Measurements from ENCODE around the gene ST6GALNAC4. TPM values are rescaled to one million over a fixed set of nuclear protein-coding genes. Genes with fewer than 3 reads are reported as not detected.

Gene ST6GALNAC4
- total RNA-seq, 2 donors from 2014 or later: 25.4 to 66.5 TPM

DNA sequence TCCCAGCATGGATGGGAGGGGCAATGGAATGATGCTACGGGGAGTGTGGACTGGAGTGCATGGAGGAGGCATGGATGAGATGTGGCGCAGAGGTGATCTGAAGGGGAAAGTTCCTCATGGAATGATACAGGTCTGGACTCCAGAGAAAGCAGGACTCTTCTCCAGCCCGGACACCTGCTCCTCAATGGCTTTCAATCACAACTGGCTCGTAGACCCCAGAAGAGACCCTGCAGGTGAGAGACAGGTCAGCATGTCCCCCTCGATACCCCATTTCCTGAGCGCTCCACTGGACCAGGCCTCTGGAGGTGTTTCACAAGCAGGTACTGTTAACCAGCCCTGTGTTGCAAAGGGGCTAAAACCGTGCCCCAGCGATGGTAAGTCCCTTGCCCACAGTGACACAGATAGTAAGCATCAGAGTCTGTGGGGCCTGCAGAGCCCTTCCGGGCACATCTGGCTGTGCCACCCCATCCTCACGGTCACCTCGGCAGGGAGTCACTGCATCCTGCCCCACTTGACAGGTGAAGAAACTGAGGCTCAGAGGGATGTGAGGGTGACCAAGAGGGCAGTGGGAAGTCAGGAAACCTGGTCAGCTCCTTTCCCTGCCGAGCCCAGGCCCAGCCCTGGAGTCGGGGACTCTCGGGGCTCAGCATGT lies 26.3 kb upstream of the ST6GALNAC4 start:
- no peak for DNase-seq
- Histone ChIP-seq H3K27ac (no peak overlapping the region), H3K4me1 (no peaks in the 10 kb centered on the region), H3K9me3 (no peaks in the 10 kb centered on the region), H3K9ac (ENCODE audit: low read depth in 2 of 2, low read length in 2 of 2) (no peak overlapping the region), H3K4me3 (no peak overlapping the region), H3K36me3 (peaks cover 14% of the 10 kb centered on the region), H3K27me3 (no peaks in the 10 kb centered on the region)
- TF ChIP-seq, protein P1, sequence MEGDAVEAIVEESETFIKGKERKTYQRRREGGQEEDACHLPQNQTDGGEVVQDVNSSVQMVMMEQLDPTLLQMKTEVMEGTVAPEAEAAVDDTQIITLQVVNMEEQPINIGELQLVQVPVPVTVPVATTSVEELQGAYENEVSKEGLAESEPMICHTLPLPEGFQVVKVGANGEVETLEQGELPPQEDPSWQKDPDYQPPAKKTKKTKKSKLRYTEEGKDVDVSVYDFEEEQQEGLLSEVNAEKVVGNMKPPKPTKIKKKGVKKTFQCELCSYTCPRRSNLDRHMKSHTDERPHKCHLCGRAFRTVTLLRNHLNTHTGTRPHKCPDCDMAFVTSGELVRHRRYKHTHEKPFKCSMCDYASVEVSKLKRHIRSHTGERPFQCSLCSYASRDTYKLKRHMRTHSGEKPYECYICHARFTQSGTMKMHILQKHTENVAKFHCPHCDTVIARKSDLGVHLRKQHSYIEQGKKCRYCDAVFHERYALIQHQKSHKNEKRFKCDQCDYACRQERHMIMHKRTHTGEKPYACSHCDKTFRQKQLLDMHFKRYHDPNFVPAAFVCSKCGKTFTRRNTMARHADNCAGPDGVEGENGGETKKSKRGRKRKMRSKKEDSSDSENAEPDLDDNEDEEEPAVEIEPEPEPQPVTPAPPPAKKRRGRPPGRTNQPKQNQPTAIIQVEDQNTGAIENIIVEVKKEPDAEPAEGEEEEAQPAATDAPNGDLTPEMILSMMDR (IDR thresholded peaks at IDR 0.05): peak; percentile 12
- intact Hi-C loops (cut with DNase I): no loop called here

DNA sequence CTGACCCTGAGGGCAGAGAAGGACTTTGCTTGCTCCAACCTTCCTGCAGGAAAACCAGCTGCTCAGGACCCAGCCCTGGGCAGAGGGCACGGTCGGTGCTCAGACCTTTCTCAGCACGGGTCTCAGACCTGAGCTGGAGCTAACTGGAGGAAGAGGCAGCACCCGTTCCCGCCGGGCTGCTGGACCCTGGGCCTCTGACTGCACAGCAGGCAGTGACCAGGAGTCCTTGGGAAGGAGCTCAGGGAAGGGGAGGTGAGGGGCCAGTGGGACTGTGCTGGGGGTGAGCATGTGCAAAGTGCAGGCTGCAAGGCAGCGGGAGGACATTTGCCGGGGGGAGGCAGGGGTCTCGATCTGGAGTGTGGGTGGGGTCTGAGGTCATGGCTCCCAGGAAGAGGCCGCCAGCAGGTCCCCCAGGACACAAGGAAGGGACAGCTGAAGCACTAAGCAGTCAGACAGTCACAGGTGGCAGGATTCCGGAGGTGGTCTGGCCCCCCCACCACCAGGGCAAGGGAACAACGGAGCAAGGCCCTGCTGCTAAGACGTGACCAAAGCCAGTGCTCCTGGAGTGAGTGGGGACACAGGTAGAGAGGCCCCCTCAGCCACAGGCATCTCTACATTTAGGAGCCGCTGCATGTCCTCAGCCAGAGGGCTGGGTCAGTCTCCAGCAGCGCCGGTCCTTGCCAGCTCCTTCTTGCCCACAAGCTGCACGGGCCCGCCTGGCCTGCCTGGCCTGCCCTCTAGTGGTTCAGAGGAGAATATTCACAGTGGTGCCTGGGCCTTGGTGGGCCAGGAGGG lies 25.6 kb upstream of the ST6GALNAC4 start:
- no peak for DNase-seq
- H3K27me3 ChIP-seq: no peaks in the 10 kb centered on the region
- H3K27ac ChIP-seq: no peak overlapping the region
- peaks cover 14% of the 10 kb centered on the region for H3K36me3 ChIP-seq
- intact Hi-C loops (cut with DNase I): no loop called here
- H3K4me3 ChIP-seq: no peak overlapping the region
- no peaks in the 10 kb centered on the region for H3K9me3 ChIP-seq
- TF ChIP-seq, protein P1 (IDR thresholded peaks at IDR 0.05): peak; percentile 87
- H3K4me1 ChIP-seq: no peaks in the 10 kb centered on the region
- no peak overlapping the region for H3K9ac ChIP-seq (ENCODE audit: low read depth in 2 of 2, low read length in 2 of 2)

DNA sequence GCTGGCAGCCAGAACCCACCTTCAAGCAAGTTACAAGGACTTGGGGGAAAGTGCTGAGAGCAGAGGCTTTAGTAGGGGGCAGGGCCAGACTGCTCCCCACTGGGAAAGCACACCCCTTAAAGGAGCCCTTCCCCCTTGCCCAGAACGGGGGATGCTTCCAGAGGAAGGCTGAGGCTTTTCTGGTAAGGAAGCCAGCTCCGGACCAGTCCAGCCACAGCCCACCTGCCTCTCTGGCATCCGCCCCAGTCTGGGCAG lies 25.0 kb upstream of the ST6GALNAC4 start:
- TF ChIP-seq, protein P1 (IDR thresholded peaks at IDR 0.05): no peak
- intact Hi-C loops (cut with DNase I): loop anchor here (2.0 kb wide), 1 partner anchor 93 kb away; no protein-coding TSS in a partner anchor
- Histone ChIP-seq H3K27ac (no peak overlapping the region), H3K27me3 (no peaks in the 10 kb centered on the region), H3K4me1 (peaks cover 4% of the 10 kb centered on the region), H3K9ac (ENCODE audit: low read depth in 2 of 2, low read length in 2 of 2) (no peak overlapping the region), H3K4me3 (no peak overlapping the region), H3K9me3 (no peaks in the 10 kb centered on the region), H3K36me3 (peaks cover 14% of the 10 kb centered on the region)
- no peak for DNase-seq

DNA sequence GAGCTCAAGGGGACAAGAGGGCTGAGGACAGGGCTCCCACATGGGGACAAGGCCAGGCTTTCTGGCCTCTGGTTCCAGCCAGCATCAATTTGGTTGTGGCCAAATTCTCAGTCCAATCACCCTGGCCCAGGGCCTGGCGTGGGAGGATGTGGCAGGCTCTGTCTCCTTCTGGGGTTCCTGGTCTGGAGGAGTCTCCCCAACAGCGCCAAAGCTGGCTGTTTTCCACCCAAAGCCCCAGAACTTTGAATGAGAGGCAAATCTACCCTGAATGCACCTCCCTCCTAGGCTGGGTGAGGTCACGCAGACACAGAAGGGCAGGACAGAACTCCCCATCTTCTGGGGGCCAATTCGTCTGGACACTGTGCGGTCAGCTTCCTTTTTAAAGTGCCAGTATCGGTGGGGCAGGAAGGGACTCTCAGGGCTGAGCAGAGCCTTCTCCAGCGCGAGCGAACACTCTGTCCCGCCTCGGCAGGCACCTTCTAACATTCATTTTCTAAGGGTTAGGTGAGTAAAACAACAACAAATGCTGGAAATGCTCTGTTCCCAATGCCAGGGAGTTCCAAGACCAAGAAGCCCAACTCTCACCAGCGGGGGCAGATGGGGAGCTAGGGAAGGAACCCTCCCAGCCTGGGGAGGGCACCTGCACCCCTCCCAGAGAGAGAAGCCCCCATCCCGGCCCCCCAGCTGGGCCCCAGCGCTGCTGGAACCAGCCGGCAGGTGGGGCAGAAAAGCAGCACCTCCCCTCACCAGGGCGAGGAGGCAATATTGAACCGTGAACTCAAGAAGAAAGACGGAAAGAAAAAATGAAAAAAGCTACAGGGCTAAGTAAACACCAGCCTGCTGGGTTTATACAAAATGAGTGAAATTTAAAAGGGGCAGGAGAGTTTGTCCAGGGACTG lies 24.5 kb upstream of the ST6GALNAC4 start:
- H3K9ac ChIP-seq (ENCODE audit: low read depth in 2 of 2, low read length in 2 of 2): no peak overlapping the region
- TF ChIP-seq, protein P1 (IDR thresholded peaks at IDR 0.05): no peak
- intact Hi-C loops (cut with DNase I): loop anchor here (2.0 kb wide), 1 partner anchor 93 kb away; no protein-coding TSS in a partner anchor
- H3K4me1 ChIP-seq: peaks cover 5% of the 10 kb centered on the region
- no peak overlapping the region for H3K4me3 ChIP-seq
- no peak overlapping the region for H3K27ac ChIP-seq
- H3K36me3 ChIP-seq: peaks cover 14% of the 10 kb centered on the region
- H3K9me3 ChIP-seq: no peaks in the 10 kb centered on the region
- no peak for DNase-seq
- H3K27me3 ChIP-seq: no peaks in the 10 kb centered on the region

DNA sequence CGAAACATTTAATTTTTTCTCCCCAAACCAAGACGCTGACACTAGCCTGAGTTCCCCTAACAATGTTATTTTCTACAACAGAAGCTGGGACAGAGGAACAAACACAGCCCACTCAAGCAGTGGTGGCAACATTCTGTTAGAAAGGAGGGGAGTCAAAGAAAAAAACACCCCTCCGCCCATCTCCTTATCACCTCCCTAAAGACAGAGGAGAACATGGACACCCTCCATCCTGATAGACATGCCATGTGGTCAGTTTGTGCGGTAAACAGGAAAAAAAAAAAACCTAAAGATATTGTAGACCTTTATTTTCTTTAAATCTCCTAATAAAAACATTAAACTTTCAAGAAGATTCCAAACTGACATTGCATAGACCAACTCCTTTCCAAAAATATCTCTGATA lies 23.8 kb upstream of the ST6GALNAC4 start:
- Histone ChIP-seq H3K4me3 (no peak overlapping the region), H3K36me3 (peaks cover 14% of the 10 kb centered on the region), H3K27ac (no peak overlapping the region), H3K4me1 (peaks cover 5% of the 10 kb centered on the region), H3K9ac (ENCODE audit: low read depth in 2 of 2, low read length in 2 of 2) (no peak overlapping the region), H3K27me3 (no peaks in the 10 kb centered on the region), H3K9me3 (no peaks in the 10 kb centered on the region)
- intact Hi-C loops (cut with DNase I): loop anchor here (2.0 kb wide), 1 partner anchor 94 kb away; no protein-coding TSS in a partner anchor
- TF ChIP-seq, protein P1 (IDR thresholded peaks at IDR 0.05): no peak
- DNase-seq: no peak
